Astrocyte of the cerebellum (primary cell): ENCODE measurements around the gene ADAMTS2.

ENCODE experiments used
- DNase-seq: peaks from one replicate; pipeline ENCODE4 v3.0.0-alpha.2; 2011; ENCODE audit warnings: low read depth
- H3K4me3 ChIP-seq: 2 replicates; pipeline ENCODE4 v1.5.1; 2011; ENCODE audit warnings: mild to moderate bottlenecking, low read depth, low read length, moderate library complexity
- in situ Hi-C: cut with HindIII; loops from 2 replicates; pipeline ENCODE4 v1.10.0; 2017; ENCODE audit warnings: low sequenced_read_pairs
- TF ChIP-seq, protein P1 (sequence below): IDR thresholded peaks from 2 replicates; pipeline ENCODE4 v1.5.1; 2012; ENCODE audit warnings: low read length, low read depth, moderate library complexity, mild to moderate bottlenecking; ENCODE audit errors: missing control alignments

ADAMTS2 gene

DNA sequence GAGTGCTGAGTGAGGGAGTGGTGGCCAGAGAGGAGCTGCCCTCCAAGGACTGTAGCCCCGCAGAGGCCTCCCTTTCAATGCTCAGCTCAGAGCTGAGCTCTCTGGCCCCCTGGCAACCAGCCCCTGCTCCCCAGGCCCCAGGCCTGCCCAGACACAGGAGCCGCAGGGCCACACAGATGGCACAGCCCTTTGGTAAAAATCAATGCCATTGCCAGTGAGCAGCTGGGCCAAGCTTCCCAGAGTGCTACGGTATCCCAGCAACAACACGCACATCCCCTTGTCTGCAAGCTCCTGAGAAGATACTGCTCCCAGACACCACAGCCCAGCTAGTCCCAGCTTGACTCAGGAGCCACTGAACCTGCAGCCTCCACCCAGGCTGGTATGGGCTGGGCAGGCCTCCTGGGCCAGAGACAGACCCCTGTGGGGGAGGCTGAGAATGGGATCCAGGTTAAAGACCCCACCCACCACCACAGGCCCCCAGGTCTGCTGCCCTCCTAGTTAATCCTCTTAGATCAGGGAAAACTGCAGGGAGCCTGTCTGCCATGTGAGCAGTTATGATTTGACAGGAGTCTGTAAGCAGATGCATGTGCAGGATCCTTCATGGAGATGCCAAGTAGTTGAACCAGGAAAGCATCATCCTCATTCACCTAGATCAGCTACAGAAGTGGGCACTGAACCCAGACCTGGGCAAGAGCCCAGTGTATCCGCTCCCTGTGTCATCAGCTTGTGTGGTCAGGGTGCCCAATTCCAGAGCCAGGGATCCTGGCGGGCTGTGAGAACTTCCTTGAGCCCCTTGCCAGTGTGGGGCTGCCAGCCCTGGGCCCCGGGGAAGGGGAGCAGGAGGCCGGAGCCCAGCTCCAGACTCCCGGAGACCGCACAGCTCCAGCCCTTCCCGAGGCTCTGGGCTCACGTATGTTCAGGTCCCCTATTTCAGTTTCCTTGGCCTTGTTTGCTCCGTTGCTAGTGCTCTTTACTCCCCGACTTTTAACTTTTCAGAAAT lies 26.7 kb upstream of the ADAMTS2 start:
- in situ Hi-C loops: no loop called here
- TF ChIP-seq, protein P1, sequence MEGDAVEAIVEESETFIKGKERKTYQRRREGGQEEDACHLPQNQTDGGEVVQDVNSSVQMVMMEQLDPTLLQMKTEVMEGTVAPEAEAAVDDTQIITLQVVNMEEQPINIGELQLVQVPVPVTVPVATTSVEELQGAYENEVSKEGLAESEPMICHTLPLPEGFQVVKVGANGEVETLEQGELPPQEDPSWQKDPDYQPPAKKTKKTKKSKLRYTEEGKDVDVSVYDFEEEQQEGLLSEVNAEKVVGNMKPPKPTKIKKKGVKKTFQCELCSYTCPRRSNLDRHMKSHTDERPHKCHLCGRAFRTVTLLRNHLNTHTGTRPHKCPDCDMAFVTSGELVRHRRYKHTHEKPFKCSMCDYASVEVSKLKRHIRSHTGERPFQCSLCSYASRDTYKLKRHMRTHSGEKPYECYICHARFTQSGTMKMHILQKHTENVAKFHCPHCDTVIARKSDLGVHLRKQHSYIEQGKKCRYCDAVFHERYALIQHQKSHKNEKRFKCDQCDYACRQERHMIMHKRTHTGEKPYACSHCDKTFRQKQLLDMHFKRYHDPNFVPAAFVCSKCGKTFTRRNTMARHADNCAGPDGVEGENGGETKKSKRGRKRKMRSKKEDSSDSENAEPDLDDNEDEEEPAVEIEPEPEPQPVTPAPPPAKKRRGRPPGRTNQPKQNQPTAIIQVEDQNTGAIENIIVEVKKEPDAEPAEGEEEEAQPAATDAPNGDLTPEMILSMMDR: no peak
- no peak for DNase-seq
- H3K4me3 ChIP-seq: no peak overlapping the region

DNA sequence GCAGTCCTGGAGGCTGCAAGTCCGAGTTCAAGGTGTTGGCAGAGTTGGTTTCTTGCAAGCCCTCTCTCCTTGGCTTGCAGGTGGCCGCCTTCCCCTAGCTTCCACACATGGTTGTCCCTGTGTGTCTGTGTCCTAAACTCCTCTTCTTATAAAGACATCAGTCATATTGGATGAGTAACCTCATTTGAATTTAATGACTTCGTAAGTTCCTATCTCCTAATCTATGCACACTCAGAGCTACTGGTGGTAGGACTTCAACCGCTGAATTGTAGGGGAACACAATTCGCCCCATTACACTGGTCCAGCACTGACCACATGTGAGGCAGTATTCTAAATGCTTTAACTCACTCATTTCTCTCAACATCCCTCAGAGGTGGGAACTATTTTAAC lies 25.9 kb upstream of the ADAMTS2 start:
- no peak for DNase-seq
- TF ChIP-seq, protein P1: no peak
- in situ Hi-C loops: no loop called here
- H3K4me3 ChIP-seq: no peak overlapping the region

DNA sequence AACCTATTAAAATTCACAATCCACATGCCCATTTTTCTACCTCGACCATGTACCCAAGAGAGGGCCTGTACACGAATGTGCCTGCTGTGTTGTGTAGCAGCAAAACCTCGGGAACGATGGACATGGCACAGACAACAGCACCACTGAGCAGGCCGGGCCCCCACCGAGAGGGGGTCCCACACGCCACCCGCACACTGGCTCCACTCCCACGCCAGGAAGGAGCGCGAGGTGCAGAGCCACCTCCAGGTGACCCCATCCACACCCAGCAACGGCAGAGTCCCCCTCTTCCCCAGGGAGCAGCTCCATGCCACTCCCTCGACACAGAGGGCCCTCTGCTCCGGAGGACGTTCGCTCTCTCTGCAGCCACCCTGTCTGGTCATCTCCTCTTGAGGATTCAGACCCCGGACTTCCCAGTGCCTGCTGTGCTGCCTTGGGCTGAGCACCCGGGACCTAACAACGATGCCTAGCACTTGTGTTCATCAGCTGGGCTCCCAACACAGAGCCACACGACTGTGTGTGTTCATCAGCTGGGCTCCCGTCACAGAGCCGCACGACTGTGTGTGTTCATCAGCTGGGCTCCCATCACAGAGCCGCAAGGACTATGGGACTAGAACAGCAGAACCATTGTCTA lies 25.3 kb upstream of the ADAMTS2 start:
- DNase-seq: no peak
- TF ChIP-seq, protein P1: no peak
- in situ Hi-C loops: no loop called here
- H3K4me3 ChIP-seq: no peak overlapping the region

DNA sequence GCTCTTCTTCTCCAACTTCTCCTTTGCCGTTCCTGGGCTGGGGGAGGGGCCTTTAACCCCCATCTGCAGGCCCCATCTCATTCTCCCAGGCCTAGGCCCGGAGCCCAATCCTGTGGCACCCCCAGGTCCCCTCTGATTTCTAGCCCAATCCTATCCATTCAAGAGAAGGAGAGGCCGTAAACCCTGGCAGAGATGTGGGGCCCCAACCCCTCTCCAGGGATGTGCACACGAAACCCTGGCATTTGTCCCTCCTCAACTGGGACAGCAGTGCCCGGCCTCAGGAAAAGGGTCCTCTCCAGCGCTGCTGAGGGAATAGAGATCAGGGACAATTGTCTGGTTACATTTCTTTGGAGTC lies 24.2 kb upstream of the ADAMTS2 start:
- in situ Hi-C loops: no loop called here
- TF ChIP-seq, protein P1: no peak
- no peak for DNase-seq

DNA sequence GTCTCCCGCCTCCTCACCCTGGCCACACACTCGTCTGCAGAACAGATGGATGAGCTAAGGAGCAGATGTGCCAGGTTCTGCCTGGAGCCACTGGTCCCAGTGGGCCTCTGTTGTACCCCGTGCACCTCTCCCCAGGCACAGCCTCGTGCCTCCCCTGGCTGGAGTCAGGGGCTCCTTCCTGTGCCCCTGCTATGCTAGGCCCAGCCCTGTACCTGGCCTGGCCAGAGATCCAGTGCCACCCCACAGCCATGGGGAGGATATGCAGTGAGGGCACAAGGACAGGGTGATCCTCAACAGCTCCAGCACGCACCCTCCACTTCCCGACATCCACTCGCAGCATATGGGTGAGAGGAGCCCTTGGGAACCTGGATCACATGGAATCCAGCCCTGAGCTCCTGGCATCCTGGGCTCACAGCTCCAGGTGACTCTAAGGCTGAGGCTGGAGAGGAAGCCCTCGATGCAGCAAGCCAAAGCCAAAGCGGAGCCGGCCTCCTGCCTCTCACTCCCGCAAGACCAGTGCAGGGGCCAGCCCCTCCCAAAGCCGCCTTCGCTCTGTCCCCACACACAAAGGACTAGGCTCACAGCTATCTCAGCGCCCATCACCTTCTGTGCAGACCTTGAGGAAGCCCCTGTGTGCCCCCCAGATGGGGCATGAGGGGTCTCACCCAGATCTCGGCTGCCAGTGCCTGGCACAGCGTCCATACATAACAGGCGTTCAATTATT lies 23.7 kb upstream of the ADAMTS2 start:
- no peak overlapping the region for H3K4me3 ChIP-seq
- in situ Hi-C loops: no loop called here
- TF ChIP-seq, protein P1: no peak
- no peak for DNase-seq

More for the DNA sequence above, 24.2 kb upstream of the ADAMTS2 start:
- no peak overlapping the region for H3K4me3 ChIP-seq

DNA sequence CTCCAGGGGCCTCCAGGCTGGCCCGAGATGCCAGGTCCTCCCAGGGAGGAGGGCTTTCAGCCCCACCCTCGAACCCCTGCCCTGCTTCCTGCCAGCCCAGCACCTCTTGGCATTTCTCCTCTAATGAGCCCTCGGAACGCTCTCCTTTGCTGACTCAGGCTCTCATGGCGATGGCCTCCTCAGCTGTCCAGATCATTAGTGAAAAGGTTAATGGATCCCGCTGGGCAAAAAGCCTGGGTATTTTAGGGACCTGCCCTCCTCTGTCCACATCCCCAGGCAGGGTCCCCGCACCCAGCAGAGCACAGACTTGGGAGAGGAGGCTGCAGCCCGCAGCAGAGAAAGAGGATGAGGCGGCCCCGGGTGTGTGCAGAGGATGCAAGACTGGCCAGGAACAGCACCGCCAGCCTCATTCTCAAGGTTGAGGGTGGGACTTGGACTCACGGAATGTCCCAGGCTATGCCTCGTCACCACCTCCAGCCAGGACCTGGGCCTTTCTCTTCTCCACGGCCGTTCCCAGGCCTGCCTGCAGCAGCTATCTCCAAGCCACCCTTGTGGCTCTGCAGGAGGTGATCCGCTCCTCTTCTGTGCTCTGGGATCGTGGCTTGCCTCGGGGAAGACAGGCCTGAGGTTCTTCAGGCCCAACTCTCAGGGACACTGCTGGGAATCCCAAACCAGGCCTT lies 23.0 kb upstream of the ADAMTS2 start:
- in situ Hi-C loops: no loop called here
- TF ChIP-seq, protein P1: no peak
- no peak for DNase-seq
- H3K4me3 ChIP-seq: no peak overlapping the region
